ENCODE measurements around the gene LPA.

The LPA gene

DNA sequence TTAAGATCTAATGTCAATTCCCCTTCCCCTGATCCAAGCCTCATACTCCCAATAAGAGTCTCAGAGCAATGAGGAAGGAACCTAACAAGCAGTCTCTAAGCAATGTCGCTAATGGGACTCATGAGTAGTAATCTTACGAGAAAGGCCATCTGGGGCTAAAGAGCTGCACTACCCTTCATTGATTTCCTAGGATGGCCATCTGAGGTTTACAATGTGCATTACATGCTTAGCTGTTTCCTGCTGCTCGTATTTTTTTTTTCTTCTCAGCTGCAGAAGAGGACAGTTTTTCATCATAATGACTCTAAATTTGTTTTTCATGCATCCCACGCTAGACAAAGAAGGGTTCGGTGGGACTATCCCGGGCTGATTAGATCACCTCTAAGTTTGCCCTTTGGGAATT, 119.3 kb downstream of the LPA start:
- Histone ChIP-seq H3K36me3 (ENCODE audit: low read length) (no peaks in the 10 kb centered on the region), H3K9me3 (ENCODE audit: insufficient read depth, low read length) (no peaks in the 10 kb centered on the region), H3K79me2 (ENCODE audit: insufficient read depth, low read length) (no peaks in the 10 kb centered on the region), H3K27me3 (ENCODE audit: low read length) (no peaks in the 10 kb centered on the region), H3K27ac (ENCODE audit: low read depth, low read length) (no peak overlapping the region), H4K20me1 (ENCODE audit: low read depth, low read length) (no peaks in the 10 kb centered on the region), H3K9me2 (replicated peaks; ENCODE audit: insufficient read depth, low read length) (no peaks in the 10 kb centered on the region), H3K4me2 (ENCODE audit: low read depth, low read length, poor library complexity, severe bottlenecking) (no peak overlapping the region), H3F3A (ENCODE audit: insufficient read depth) (no peaks in the 10 kb centered on the region), H2AFZ (ENCODE audit: low read depth, low read length, severe bottlenecking) (no peak overlapping the region), H3K4me3 (ENCODE audit: insufficient read depth, low read length, poor library complexity, severe bottlenecking) (no peak overlapping the region), H3K9ac (ENCODE audit: low read length) (no peak overlapping the region)
- TF ChIP-seq EZH2phosphoT487 (conservative IDR thresholded peaks at IDR 0.05; ENCODE audit: low read length), result no peak
- TF ChIP-seq CTCF (IDR thresholded peaks at IDR 0.05; ENCODE audit: insufficient read depth, low read length, poor library complexity, severe bottlenecking), result no peak

DNA sequence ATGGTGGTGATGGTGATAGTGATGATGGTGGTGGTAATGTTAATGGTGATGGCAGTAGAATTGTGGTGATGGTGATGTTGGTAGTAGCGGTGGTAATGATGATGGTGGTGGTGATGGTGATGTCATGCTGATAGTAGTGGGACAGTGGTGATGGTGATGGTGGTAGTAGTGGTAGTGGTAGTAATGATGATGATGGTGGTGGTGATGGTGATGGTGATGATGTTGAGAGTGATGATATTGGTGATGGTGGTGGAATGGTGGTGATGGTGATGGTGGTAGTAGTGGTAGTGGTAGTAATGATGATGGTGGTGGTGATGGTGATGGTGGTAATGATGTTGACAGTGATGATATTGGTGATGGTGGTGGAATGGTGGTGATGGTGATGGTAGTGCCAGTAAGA, 128.8 kb downstream of the LPA start:
- Histone ChIP-seq H3K9me3 (ENCODE audit: insufficient read depth, low read length) (no peaks in the 10 kb centered on the region), H3K9ac (ENCODE audit: low read length) (no peak overlapping the region), H3K9me2 (replicated peaks; ENCODE audit: insufficient read depth, low read length) (no peaks in the 10 kb centered on the region), H3F3A (ENCODE audit: insufficient read depth) (no peaks in the 10 kb centered on the region), H3K4me2 (ENCODE audit: low read depth, low read length, poor library complexity, severe bottlenecking) (no peak overlapping the region), H3K79me2 (ENCODE audit: insufficient read depth, low read length) (no peaks in the 10 kb centered on the region), H4K20me1 (ENCODE audit: low read depth, low read length) (no peaks in the 10 kb centered on the region), H2AFZ (ENCODE audit: low read depth, low read length, severe bottlenecking) (no peak overlapping the region), H3K27me3 (ENCODE audit: low read length) (no peaks in the 10 kb centered on the region), H3K27ac (ENCODE audit: low read depth, low read length) (no peak overlapping the region), H3K4me3 (ENCODE audit: insufficient read depth, low read length, poor library complexity, severe bottlenecking) (no peak overlapping the region), H3K36me3 (ENCODE audit: low read length) (no peaks in the 10 kb centered on the region)
- no peak for TF ChIP-seq EZH2phosphoT487 (conservative IDR thresholded peaks at IDR 0.05; ENCODE audit: low read length)
- TF ChIP-seq CTCF (IDR thresholded peaks at IDR 0.05; ENCODE audit: insufficient read depth, low read length, poor library complexity, severe bottlenecking), result no peak

- H3K9me2 ChIP-seq (replicated peaks; ENCODE audit: insufficient read depth, low read length), result no peaks in the 10 kb centered on the region
- no peaks in the 10 kb centered on the region for H3K36me3 ChIP-seq (ENCODE audit: low read length)
- peaks cover 6% of the 10 kb centered on the region; the same call in 1 of the 2 replicates for H3K9me3 ChIP-seq (ENCODE audit: insufficient read depth, low read length)
- H3K79me2 ChIP-seq (ENCODE audit: insufficient read depth, low read length), result no peaks in the 10 kb centered on the region
- no peak overlapping the region for H3K4me2 ChIP-seq (ENCODE audit: low read depth, low read length, poor library complexity, severe bottlenecking)
- H3K27me3 ChIP-seq (ENCODE audit: low read length), result no peaks in the 10 kb centered on the region
- TF ChIP-seq EZH2phosphoT487 (conservative IDR thresholded peaks at IDR 0.05; ENCODE audit: low read length) (no peak), CTCF (IDR thresholded peaks at IDR 0.05; ENCODE audit: insufficient read depth, low read length, poor library complexity, severe bottlenecking) (peak; percentile 79)
- no peak overlapping the region for H2AFZ ChIP-seq (ENCODE audit: low read depth, low read length, severe bottlenecking)
- no peak overlapping the region for H3K27ac ChIP-seq (ENCODE audit: low read depth, low read length)
- H3F3A ChIP-seq (ENCODE audit: insufficient read depth), result no peaks in the 10 kb centered on the region
- no peak overlapping the region for H3K9ac ChIP-seq (ENCODE audit: low read length)
- no peaks in the 10 kb centered on the region for H4K20me1 ChIP-seq (ENCODE audit: low read depth, low read length)
- H3K4me3 ChIP-seq (ENCODE audit: insufficient read depth, low read length, poor library complexity, severe bottlenecking), result no peak overlapping the region
These were observed 129.9 kb downstream of the LPA start for GRCh38 chr6:160534050-160534696.

Data from SU-DHL-6 (cell line).